Hepatocyte (in vitro differentiated cells): ENCODE data around the gene CD1D. TPM values are rescaled to one million over a fixed set of nuclear protein-coding genes. Genes with fewer than 3 reads are reported as not detected.

Experiments
- DNase-seq: peaks from one replicate; pipeline ENCODE4 v3.0.0-alpha.2; 2016; ENCODE audit warnings: low spot score
- H2AFZ ChIP-seq: fragments of 200-600 bp; sonication (generic); 2 replicates; pipeline ENCODE4 v1.6.0; 2016; ENCODE audit warnings: antibody characterized with exemption, mild to moderate bottlenecking
- H3K27ac ChIP-seq: fragments of 200-600 bp; sonication (generic); 2 replicates; pipeline ENCODE4 v1.5.1; 2016; ENCODE audit warnings: mild to moderate bottlenecking
- H3K27me3 ChIP-seq: fragments of 200-600 bp; sonication (generic); 2 replicates; pipeline ENCODE4 v1.6.1; 2016
- H3K36me3 ChIP-seq: fragments of 200-600 bp; sonication (generic); replicated peaks from 2 replicates; pipeline ENCODE4 v1.5.1; 2016; ENCODE audit warnings: low read depth; ENCODE audit not compliant: insufficient read depth
- H3K4me1 ChIP-seq: fragments of 200-600 bp; sonication (generic); 2 replicates; pipeline ENCODE4 v1.5.1; 2016; ENCODE audit warnings: mild to moderate bottlenecking, moderate library complexity; ENCODE audit not compliant: insufficient read depth
- H3K4me2 ChIP-seq: fragments of 200-600 bp; sonication (generic); 2 replicates; pipeline ENCODE4 v1.6.0; 2016
- H3K4me3 ChIP-seq: fragments of 200-600 bp; sonication (generic); 2 replicates; pipeline ENCODE4 v1.5.1; 2016; ENCODE audit warnings: mild to moderate bottlenecking
- H3K79me2 ChIP-seq: fragments of 200-600 bp; sonication (generic); 2 replicates; pipeline ENCODE4 v1.6.0; 2017; ENCODE audit warnings: mild to moderate bottlenecking
- H3K9me2 ChIP-seq: fragments of 200-600 bp; sonication (generic); replicated peaks from 2 replicates; pipeline ENCODE4 v1.6.0; 2017; ENCODE audit warnings: mild to moderate bottlenecking; ENCODE audit not compliant: insufficient read depth
- H3K9me3 ChIP-seq: fragments of 200-600 bp; sonication (generic); 2 replicates; pipeline ENCODE4 v1.5.1; 2016; ENCODE audit warnings: low read depth, mild to moderate bottlenecking
- H4K20me1 ChIP-seq: fragments of 200-600 bp; sonication (generic); 2 replicates; pipeline ENCODE4 v1.6.0; 2016; ENCODE audit warnings: mild to moderate bottlenecking; ENCODE audit not compliant: insufficient read depth, poor library complexity, severe bottlenecking
- EZH2 ChIP-seq: fragments of 200-600 bp; sonication (generic); IDR thresholded peaks from 2 replicates; pipeline ENCODE4 v1.6.1; 2016; ENCODE audit warnings: antibody characterized with exemption, mild to moderate bottlenecking, borderline replicate concordance
- EZH2phosphoT487 ChIP-seq: fragments of 200-600 bp; sonication (generic); IDR thresholded peaks from one replicate; pipeline ENCODE4 v1.6.1; 2018; ENCODE audit warnings: antibody characterized with exemption, mild to moderate bottlenecking, low read depth, moderate library complexity; ENCODE audit not compliant: unreplicated experiment, severe bottlenecking
- WGBS: methylation state at CpG from one replicate; pipeline ENCODE4 v1.1.6; 2016; ENCODE audit warnings: low lambda C conversion rate; ENCODE audit errors: missing lambda C conversion rate; 5-methylcytosine and 5-hydroxymethylcytosine counted together
- polyA plus RNA-seq: library from polyadenylated mRNA; unstranded; fragments of >200 nt; fragmentation: Nextera tagmentation; extraction: Ambion mirVana; gene quantifications from 2 replicates; pipeline ENCODE4 v1.2.1, GENCODE V29; 2016
- total RNA-seq: library from RNA; depleted of rRNA; stranded (reverse); fragments of >200 nt; gene quantifications from 2 replicates; pipeline ENCODE4 v1.2.3, GENCODE V29; 2014
- TF ChIP-seq, protein P1 (sequence below): fragments of 200-600 bp; sonication (generic); IDR thresholded peaks from 2 replicates; pipeline ENCODE4 v1.5.1; 2016; ENCODE audit warnings: antibody characterized with exemption, mild to moderate bottlenecking; ENCODE audit not compliant: poor library complexity

Gene CD1D
- total and polyA plus RNA-seq, 2 experiments from 2014 or later, result 3.7 to 3.9 TPM

DNA sequence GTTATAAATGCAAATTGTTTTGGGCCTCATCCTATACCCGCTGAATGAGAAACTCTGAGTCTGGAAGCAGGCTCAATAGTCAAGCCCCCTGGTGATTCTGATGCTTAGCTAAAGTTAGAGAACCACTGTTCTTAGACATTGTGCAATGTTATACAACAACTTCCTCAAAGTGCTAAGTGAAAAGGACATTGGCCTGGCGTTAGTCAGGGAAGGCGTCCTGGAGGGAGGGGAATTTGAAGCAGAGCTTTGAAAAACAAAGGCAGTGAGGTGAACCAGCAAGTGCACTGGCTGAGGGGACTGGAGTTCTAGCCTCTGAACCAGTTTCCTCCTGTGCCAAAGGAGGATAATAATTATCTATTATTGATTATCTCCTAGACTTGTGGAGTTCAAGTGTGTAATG is 5.1 kb downstream of the CD1D start:
- peaks cover 18% of the 10 kb centered on the region for H3K27me3 ChIP-seq
- 60% methylated on average over 3 of the region's 3 CpGs for WGBS
- H3K9me3 ChIP-seq, result no peaks in the 10 kb centered on the region
- no peak for DNase-seq
- no peak overlapping the region for H3K4me2 ChIP-seq
- no peaks in the 10 kb centered on the region for H4K20me1 ChIP-seq
- H3K4me3 ChIP-seq, result no peak overlapping the region
- no peaks in the 10 kb centered on the region for H3K79me2 ChIP-seq
- no peaks in the 10 kb centered on the region for H3K36me3 ChIP-seq
- TF ChIP-seq, protein P1, sequence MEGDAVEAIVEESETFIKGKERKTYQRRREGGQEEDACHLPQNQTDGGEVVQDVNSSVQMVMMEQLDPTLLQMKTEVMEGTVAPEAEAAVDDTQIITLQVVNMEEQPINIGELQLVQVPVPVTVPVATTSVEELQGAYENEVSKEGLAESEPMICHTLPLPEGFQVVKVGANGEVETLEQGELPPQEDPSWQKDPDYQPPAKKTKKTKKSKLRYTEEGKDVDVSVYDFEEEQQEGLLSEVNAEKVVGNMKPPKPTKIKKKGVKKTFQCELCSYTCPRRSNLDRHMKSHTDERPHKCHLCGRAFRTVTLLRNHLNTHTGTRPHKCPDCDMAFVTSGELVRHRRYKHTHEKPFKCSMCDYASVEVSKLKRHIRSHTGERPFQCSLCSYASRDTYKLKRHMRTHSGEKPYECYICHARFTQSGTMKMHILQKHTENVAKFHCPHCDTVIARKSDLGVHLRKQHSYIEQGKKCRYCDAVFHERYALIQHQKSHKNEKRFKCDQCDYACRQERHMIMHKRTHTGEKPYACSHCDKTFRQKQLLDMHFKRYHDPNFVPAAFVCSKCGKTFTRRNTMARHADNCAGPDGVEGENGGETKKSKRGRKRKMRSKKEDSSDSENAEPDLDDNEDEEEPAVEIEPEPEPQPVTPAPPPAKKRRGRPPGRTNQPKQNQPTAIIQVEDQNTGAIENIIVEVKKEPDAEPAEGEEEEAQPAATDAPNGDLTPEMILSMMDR, result no peak
- TF ChIP-seq EZH2 (no peak), EZH2phosphoT487 (no peak)
- H3K4me1 ChIP-seq, result no peaks in the 10 kb centered on the region
- no peaks in the 10 kb centered on the region for H3K9me2 ChIP-seq
- no peak overlapping the region for H2AFZ ChIP-seq
- H3K27ac ChIP-seq, result no peak overlapping the region

DNA sequence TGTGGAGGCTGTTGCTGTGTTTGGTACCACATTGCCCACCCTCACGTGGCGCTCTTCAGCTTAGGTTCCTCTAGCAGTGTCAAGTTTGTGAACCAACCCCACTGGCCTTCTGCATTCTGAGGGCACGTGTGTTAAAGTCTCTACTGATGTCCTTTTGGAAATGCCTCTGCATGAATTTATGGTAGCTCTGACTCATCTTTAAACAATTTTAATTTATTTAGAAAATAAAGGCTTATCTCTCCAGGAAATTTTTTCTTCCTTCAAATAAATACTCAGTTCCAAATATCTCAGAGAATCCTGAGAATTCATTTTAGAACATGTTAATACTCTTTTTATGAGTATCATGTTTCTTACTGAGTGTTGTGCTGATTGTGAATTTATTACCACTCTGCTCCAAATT is 5.5 kb downstream of the CD1D start:
- H3K27ac ChIP-seq, result no peak overlapping the region
- WGBS, result 49% methylated on average over 3 of the region's 3 CpGs
- no peaks in the 10 kb centered on the region for H3K9me2 ChIP-seq
- no peak overlapping the region for H2AFZ ChIP-seq
- no peak overlapping the region for H3K4me3 ChIP-seq
- peaks cover 19% of the 10 kb centered on the region for H3K27me3 ChIP-seq
- H3K79me2 ChIP-seq, result no peaks in the 10 kb centered on the region
- H3K36me3 ChIP-seq, result no peaks in the 10 kb centered on the region
- no peaks in the 10 kb centered on the region for H3K9me3 ChIP-seq
- no peak overlapping the region for H3K4me2 ChIP-seq
- TF ChIP-seq EZH2phosphoT487 (no peak), EZH2 (no peak)
- TF ChIP-seq, protein P1, result no peak
- no peak for DNase-seq
- no peaks in the 10 kb centered on the region for H3K4me1 ChIP-seq
- H4K20me1 ChIP-seq, result no peaks in the 10 kb centered on the region

DNA sequence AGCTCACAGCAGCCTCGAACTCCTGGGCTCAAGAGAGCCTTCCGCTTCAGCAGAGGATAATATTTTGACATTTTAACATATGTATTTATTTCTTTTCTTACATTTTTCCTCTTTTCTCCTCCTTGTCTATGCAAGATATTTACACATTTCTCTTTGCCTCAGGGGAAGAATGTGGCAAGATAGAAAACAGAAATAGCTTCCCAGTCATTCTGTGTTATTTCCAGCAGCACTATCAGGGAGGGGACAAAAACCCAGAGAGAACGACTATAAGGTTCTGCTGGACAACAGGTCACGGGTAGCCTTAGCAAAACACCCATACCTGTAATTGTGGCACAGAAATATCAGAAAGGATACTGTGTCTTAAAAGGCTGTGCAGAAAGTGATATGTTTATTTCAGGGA is 7.9 kb downstream of the CD1D start:
- Histone ChIP-seq H3K79me2 (no peaks in the 10 kb centered on the region), H4K20me1 (no peaks in the 10 kb centered on the region), H3K27ac (no peak overlapping the region), H3K4me1 (no peaks in the 10 kb centered on the region), H2AFZ (no peak overlapping the region), H3K4me3 (no peak overlapping the region), H3K9me2 (no peaks in the 10 kb centered on the region), H3K9me3 (no peaks in the 10 kb centered on the region), H3K36me3 (no peaks in the 10 kb centered on the region), H3K27me3 (peaks cover 10% of the 10 kb centered on the region), H3K4me2 (no peak overlapping the region)
- TF ChIP-seq EZH2, result no peak
- TF ChIP-seq, protein P1, result no peak
- no peak for TF ChIP-seq EZH2phosphoT487
- no peak for DNase-seq
- WGBS, result 75% methylated on average over 4 of the region's 4 CpGs

DNA sequence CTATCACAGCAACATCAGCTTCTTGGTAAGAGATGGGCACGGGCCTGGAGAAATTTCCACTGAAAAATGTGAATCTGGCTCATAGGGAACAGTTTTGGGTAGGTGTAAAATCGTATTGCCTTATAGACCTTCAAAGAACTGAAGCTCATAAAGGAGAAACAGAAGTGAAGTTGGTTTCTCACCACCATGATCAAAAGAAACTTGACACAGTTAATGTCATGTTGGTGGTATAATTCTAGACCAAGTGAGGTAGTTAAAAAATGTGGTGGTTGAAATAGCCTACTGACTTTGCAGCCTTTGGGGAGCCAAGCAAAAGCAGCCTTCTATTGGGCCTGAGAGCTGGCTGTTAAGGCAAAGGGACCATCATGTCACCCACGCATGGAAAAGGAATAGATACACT is 8.9 kb downstream of the CD1D start:
- 78% methylated on average over 3 of the region's 3 CpGs for WGBS
- Histone ChIP-seq H2AFZ (no peak overlapping the region), H3K79me2 (no peaks in the 10 kb centered on the region), H3K4me3 (no peak overlapping the region), H3K9me2 (no peaks in the 10 kb centered on the region), H3K4me2 (no peak overlapping the region), H3K9me3 (no peaks in the 10 kb centered on the region), H3K36me3 (no peaks in the 10 kb centered on the region), H3K4me1 (no peaks in the 10 kb centered on the region), H3K27ac (no peak overlapping the region), H4K20me1 (no peaks in the 10 kb centered on the region), H3K27me3 (peaks cover 10% of the 10 kb centered on the region)
- TF ChIP-seq EZH2 (no peak), EZH2phosphoT487 (no peak)
- TF ChIP-seq, protein P1, result no peak
- no peak for DNase-seq
